ENCODE data around the gene CD72.
A peak's percentile ranks its signal among the peaks of the same experiment; 100 is the strongest.

The CD72 gene

DNA sequence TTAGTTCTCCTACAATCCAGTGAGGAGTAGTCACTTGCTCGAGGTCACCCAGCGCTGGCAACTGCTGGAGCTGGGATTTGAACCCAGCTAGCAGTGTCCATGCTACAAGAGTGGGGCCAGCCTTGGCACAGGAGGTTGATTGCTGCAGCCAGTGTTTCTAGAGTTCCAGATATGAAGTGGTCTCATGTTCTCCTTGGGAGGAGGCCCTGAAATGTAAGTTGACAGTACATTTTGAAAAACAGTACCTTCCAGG is 40.7 kb upstream of the CD72 start:
- POLR2A ChIA-PET, result interaction anchor here (0.7 to 5.2 kb wide), 5 partner anchors 12 to 73 kb away, joined by 3 to 35 read pairs (median 10); partner anchors contain the start of genes CREB3 and TLN1
- no peak for DNase-seq (ENCODE audit: extremely low spot score)
- no peak for TF ChIP-seq SP1 (IDR thresholded peaks at IDR 0.05)
- no peak for TF ChIP-seq BHLHE40 (IDR thresholded peaks at IDR 0.05; ENCODE audit: borderline replicate concordance)
- no peak for TF ChIP-seq ELF4 (IDR thresholded peaks at IDR 0.05)
- TF ChIP-seq ZNF384 (IDR thresholded peaks at IDR 0.05), result no peak
- no peak for TF ChIP-seq ARNT (IDR thresholded peaks at IDR 0.05)
- no peak for TF ChIP-seq TARDBP (IDR thresholded peaks at IDR 0.05)
- TF ChIP-seq SUZ12 (IDR thresholded peaks at IDR 0.05), result no peak
- TF ChIP-seq L3MBTL2 (conservative IDR thresholded peaks at IDR 0.05), result no peak
- no peak for TF ChIP-seq LEF1 (IDR thresholded peaks at IDR 0.05; ENCODE audit: borderline replicate concordance)
- TF ChIP-seq FOXM1 (IDR thresholded peaks at IDR 0.05; ENCODE audit: borderline replicate concordance), result no peak
- no peak for TF ChIP-seq FOXA1 (IDR thresholded peaks at IDR 0.05)
- TF ChIP-seq, protein P1, sequence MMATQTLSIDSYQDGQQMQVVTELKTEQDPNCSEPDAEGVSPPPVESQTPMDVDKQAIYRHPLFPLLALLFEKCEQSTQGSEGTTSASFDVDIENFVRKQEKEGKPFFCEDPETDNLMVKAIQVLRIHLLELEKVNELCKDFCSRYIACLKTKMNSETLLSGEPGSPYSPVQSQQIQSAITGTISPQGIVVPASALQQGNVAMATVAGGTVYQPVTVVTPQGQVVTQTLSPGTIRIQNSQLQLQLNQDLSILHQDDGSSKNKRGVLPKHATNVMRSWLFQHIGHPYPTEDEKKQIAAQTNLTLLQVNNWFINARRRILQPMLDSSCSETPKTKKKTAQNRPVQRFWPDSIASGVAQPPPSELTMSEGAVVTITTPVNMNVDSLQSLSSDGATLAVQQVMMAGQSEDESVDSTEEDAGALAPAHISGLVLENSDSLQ (IDR thresholded peaks at IDR 0.05), result no peak
- no peak for TF ChIP-seq HDGF (IDR thresholded peaks at IDR 0.05; ENCODE audit: borderline replicate concordance)
- no peak for TF ChIP-seq FOXK2 (IDR thresholded peaks at IDR 0.05)
- no peak for TF ChIP-seq NFRKB (IDR thresholded peaks at IDR 0.05)
- TF ChIP-seq CTBP1 (IDR thresholded peaks at IDR 0.05; ENCODE audit: borderline replicate concordance), result no peak
- CTCF ChIA-PET, result interaction anchor here (0.8 to 3.4 kb wide), 3 partner anchors 12 to 37 kb away, joined by 3 to 16 read pairs (median 5); no protein-coding TSS in a partner anchor

DNA sequence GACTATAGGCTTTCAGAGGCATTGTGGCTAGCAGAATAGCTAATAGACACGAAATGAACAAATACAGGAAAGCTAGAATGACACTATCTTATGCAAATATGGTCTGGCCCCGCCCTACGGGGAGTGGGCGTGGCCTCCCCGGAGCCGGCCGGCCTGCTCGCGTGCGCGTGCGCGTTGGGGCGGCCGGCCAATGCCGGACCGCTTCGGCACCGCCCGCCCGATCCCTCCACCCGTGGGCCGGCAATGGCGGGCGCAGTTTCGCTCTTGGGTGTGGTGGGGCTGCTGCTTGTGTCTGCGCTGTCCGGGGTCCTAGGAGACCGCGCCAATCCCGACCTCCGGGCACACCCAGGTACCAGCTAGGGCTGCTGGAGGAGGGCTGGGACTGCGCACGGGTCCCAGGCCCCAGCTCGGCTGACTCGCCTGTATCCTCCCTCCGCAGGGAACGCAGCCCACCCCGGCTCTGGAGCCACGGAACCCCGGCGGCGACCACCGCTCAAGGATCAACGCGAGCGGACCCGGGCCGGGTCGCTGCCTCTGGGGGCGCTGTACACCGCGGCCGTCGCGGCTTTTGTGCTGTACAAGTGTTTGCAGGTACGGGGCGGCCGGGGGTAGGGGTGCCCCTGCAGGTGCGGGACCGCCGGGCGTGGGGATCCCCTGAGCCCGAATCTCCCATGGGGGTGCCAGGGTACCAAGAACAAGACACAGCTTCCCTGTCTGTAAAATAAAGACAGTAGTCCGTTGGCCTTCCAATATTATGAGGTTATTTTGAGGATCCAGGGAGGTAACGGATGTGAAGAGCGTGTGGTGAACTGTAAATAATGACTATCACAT is 40.1 kb upstream of the CD72 start, which contains the start of gene CCDC107:
TSS of gene CCDC107 (plus strand) at position 156 of the 831 bp plus-strand sequence. CDS start at position 244, 88 bp downstream.
- CTCF ChIA-PET, result interaction anchor here (0.7 to 3.4 kb wide), 4 partner anchors 12 to 87 kb away, joined by 3 to 16 read pairs (median 4); no protein-coding TSS in a partner anchor
- POLR2A ChIA-PET, result interaction anchor here (0.6 to 5.2 kb wide), 9 partner anchors 11 to 74 kb away, joined by 3 to 35 read pairs (median 4); partner anchors contain the start of genes CREB3 and TLN1
- peak; percentile 97 for DNase-seq (ENCODE audit: extremely low spot score)
- no peak for TF ChIP-seq LEF1 (IDR thresholded peaks at IDR 0.05; ENCODE audit: borderline replicate concordance)
- peak; percentile 23; the same call in 1 of the 2 replicates for TF ChIP-seq CTBP1 (IDR thresholded peaks at IDR 0.05; ENCODE audit: borderline replicate concordance)

DNA sequence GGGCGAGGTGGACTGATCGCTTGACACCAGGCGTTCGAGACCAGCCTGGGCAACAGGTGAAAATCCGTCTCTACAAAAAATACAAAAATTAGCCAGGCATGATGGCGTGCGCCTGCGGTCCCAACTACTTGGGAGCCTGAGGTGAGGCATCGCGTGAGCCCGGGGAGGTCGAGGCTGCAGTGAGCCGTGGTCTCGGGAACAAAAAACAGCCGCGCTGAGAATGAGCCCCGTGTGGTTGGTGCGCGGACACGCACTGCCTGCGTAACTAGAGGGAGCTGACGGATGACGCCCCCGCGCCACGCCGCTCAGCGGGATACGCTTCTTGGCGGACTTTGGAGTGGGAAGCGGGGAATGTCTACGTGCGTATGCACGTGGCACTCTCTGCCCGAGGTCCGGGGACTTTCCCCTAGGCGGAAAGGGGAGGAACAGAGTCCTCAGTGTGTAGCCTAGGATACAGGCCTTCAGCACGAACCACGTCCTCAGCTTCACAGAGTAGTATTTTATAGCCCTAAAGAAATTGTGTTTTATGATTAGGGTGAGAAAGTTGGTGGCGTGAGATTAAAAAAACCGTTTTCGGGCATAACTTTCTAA is 39.4 kb upstream of the CD72 start, which contains the start of gene RMRP:
TSS of gene RMRP (minus strand) at position 474 of the 591 bp plus-strand sequence.
- CTCF ChIA-PET, result interaction anchor here (0.7 to 3.4 kb wide), 4 partner anchors 11 to 87 kb away, joined by 3 to 16 read pairs (median 4); partner anchors contain the start of gene CREB3
- TF ChIP-seq TARDBP (IDR thresholded peaks at IDR 0.05) (0 out of 2 replicates have a peak, but pooled peaks have one; percentile 35), L3MBTL2 (conservative IDR thresholded peaks at IDR 0.05) (peak; percentile 99), CTBP1 (IDR thresholded peaks at IDR 0.05; ENCODE audit: borderline replicate concordance) (peak; percentile 35; the same call in 1 of the 2 replicates), ARNT (IDR thresholded peaks at IDR 0.05) (peak; percentile 83), FOXM1 (IDR thresholded peaks at IDR 0.05; ENCODE audit: borderline replicate concordance) (no peak), NFRKB (IDR thresholded peaks at IDR 0.05) (no peak)
- TF ChIP-seq, protein P1 (IDR thresholded peaks at IDR 0.05), result peak; percentile 81
- POLR2A ChIA-PET, result interaction anchor here (0.6 to 5.2 kb wide), 7 partner anchors 10 to 75 kb away, joined by 3 to 35 read pairs (median 4); partner anchors contain the start of genes CREB3 and TLN1
- peak; percentile 89 for DNase-seq (ENCODE audit: extremely low spot score)

- ChIA-PET CTCF (interaction anchor here (1.0 to 3.4 kb wide), 2 partner anchors 10 to 76 kb away, joined by 3 to 16 read pairs; partner anchors contain the start of gene CREB3), POLR2A (interaction anchor here (1.0 to 5.2 kb wide), 6 partner anchors 10 to 75 kb away, joined by 3 to 35 read pairs (median 7); partner anchors contain the start of genes CREB3 and TLN1)
- no peak for TF ChIP-seq NFRKB (IDR thresholded peaks at IDR 0.05)
- no peak for TF ChIP-seq SP1 (IDR thresholded peaks at IDR 0.05)
- no peak for TF ChIP-seq ARNT (IDR thresholded peaks at IDR 0.05)
- no peak for TF ChIP-seq BHLHE40 (IDR thresholded peaks at IDR 0.05; ENCODE audit: borderline replicate concordance)
- DNase-seq (ENCODE audit: extremely low spot score), result no peak
These were observed 38.8 kb upstream of the CD72 start for GRCh38 chr9:35656831-35657545.

DNA sequence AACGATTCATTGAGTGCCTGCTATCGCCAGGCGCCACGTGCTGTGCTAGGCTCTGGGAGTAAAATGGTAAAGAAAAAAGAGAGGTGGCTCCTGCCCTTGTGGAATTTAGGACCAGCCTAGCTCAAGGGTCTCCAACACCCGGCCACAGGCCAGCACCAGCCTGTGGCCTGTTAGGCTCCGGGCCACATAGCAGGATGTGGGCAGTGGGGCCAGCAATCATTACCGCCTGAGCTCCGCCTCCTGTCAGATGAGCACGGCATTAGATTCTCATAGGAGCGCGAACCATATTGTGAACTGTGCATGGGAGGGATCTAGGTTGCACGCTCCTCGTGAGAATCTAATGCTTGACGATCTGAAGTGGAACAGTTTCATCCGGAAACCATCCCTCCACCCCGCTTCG is 38.1 kb upstream of the CD72 start:
- no peak for DNase-seq (ENCODE audit: extremely low spot score)
- POLR2A ChIA-PET, result interaction anchor here (0.7 to 5.2 kb wide), 3 partner anchors 8 to 88 kb away, joined by 3 to 35 read pairs (median 5); partner anchors contain the start of gene ARHGEF39
- CTCF ChIA-PET, result interaction anchor here (0.9 to 3.4 kb wide), 3 partner anchors 10 to 76 kb away, joined by 3 to 16 read pairs (median 3); partner anchors contain the start of gene CREB3
- TF ChIP-seq HDGF (IDR thresholded peaks at IDR 0.05; ENCODE audit: borderline replicate concordance) (no peak), BHLHE40 (IDR thresholded peaks at IDR 0.05; ENCODE audit: borderline replicate concordance) (no peak)

- POLR2A ChIA-PET, result no interaction called here
- DNase-seq (ENCODE audit: extremely low spot score), result no peak
- no peak for TF ChIP-seq FOXM1 (IDR thresholded peaks at IDR 0.05; ENCODE audit: borderline replicate concordance)
- no peak for TF ChIP-seq LEF1 (IDR thresholded peaks at IDR 0.05; ENCODE audit: borderline replicate concordance)
- TF ChIP-seq, protein P1 (IDR thresholded peaks at IDR 0.05), result no peak
- TF ChIP-seq HDGF (IDR thresholded peaks at IDR 0.05; ENCODE audit: borderline replicate concordance), result no peak
- TF ChIP-seq CTBP1 (IDR thresholded peaks at IDR 0.05; ENCODE audit: borderline replicate concordance), result no peak
- TF ChIP-seq ARNT (IDR thresholded peaks at IDR 0.05), result no peak
- CTCF ChIA-PET, result interaction anchor here (0.6 kb wide), 1 partner anchor 48 kb away, joined by 3 read pairs; no protein-coding TSS in a partner anchor
These were observed 35.4 kb upstream of the CD72 start for GRCh38 chr9:35653611-35654010.

Data from HEK293T (cell line).